ENCODE results near the gene DROSHA.

Gene DROSHA

GRCh38 chr5:31463351-31463750 lies 68.5 kb downstream of the DROSHA start:
- Histone ChIP-seq H2AFZ (ENCODE audit: low read depth) (no peak overlapping the region), H4K20me1 (ENCODE audit: insufficient read depth) (no peaks in the 10 kb centered on the region), H3K79me2 (ENCODE audit: insufficient read depth, low read depth) (no peaks in the 10 kb centered on the region), H3K4me3 (IDR thresholded peaks at IDR 0.05; ENCODE audit: insufficient read depth, low read depth, low read length) (no peak overlapping the region), H3K4me2 (no peak overlapping the region), H3K9ac (no peak overlapping the region), H3K27ac (no peak overlapping the region), H3K36me3 (ENCODE audit: insufficient read depth) (no peaks in the 10 kb centered on the region), H3K27me3 (ENCODE audit: insufficient read depth, low read depth) (no peaks in the 10 kb centered on the region; the same call in 1 of the 2 replicates), H3K4me1 (ENCODE audit: low read depth, poor library complexity, severe bottlenecking) (no peaks in the 10 kb centered on the region)
- no peak for TF ChIP-seq CTCF (conservative IDR thresholded peaks at IDR 0.05; ENCODE audit: low read depth, low read length)

GRCh38 chr5:31459594-31459993 lies 72.3 kb downstream of the DROSHA start:
- no peak overlapping the region for H2AFZ ChIP-seq (ENCODE audit: low read depth)
- H4K20me1 ChIP-seq (ENCODE audit: insufficient read depth) = no peaks in the 10 kb centered on the region
- no peaks in the 10 kb centered on the region for H3K4me1 ChIP-seq (ENCODE audit: low read depth, poor library complexity, severe bottlenecking)
- H3K4me3 ChIP-seq (IDR thresholded peaks at IDR 0.05; ENCODE audit: insufficient read depth, low read depth, low read length) = no peak overlapping the region
- no peaks in the 10 kb centered on the region for H3K79me2 ChIP-seq (ENCODE audit: insufficient read depth, low read depth)
- no peaks in the 10 kb centered on the region for H3K36me3 ChIP-seq (ENCODE audit: insufficient read depth)
- TF ChIP-seq CTCF (conservative IDR thresholded peaks at IDR 0.05; ENCODE audit: low read depth, low read length) = no peak
- H3K9ac ChIP-seq = no peak overlapping the region
- H3K4me2 ChIP-seq = no peak overlapping the region
- H3K27me3 ChIP-seq (ENCODE audit: insufficient read depth, low read depth) = no peaks in the 10 kb centered on the region
- H3K27ac ChIP-seq = no peak overlapping the region

GRCh38 chr5:31455172-31455571 lies 76.7 kb downstream of the DROSHA start:
- no peaks in the 10 kb centered on the region for H3K36me3 ChIP-seq (ENCODE audit: insufficient read depth)

GRCh38 chr5:31453522-31453921 lies 78.4 kb downstream of the DROSHA start:
- Histone ChIP-seq H3K36me3 (ENCODE audit: insufficient read depth) (no peaks in the 10 kb centered on the region), H3K4me2 (no peak overlapping the region)

More at GRCh38 chr5:31455172-31455571, 76.7 kb downstream of the DROSHA start:
- Histone ChIP-seq H3K4me1 (ENCODE audit: low read depth, poor library complexity, severe bottlenecking) (no peaks in the 10 kb centered on the region), H3K9ac (no peak overlapping the region), H3K27me3 (ENCODE audit: insufficient read depth, low read depth) (no peaks in the 10 kb centered on the region), H2AFZ (ENCODE audit: low read depth) (no peak overlapping the region), H4K20me1 (ENCODE audit: insufficient read depth) (no peaks in the 10 kb centered on the region), H3K4me3 (IDR thresholded peaks at IDR 0.05; ENCODE audit: insufficient read depth, low read depth, low read length) (no peak overlapping the region), H3K79me2 (ENCODE audit: insufficient read depth, low read depth) (no peaks in the 10 kb centered on the region), H3K27ac (no peak overlapping the region), H3K4me2 (no peak overlapping the region)
- no peak for TF ChIP-seq CTCF (conservative IDR thresholded peaks at IDR 0.05; ENCODE audit: low read depth, low read length)

More at GRCh38 chr5:31453522-31453921, 78.4 kb downstream of the DROSHA start:
- H3K79me2 ChIP-seq (ENCODE audit: insufficient read depth, low read depth) = no peaks in the 10 kb centered on the region
- H3K27me3 ChIP-seq (ENCODE audit: insufficient read depth, low read depth) = no peaks in the 10 kb centered on the region
- no peak overlapping the region for H3K4me3 ChIP-seq (IDR thresholded peaks at IDR 0.05; ENCODE audit: insufficient read depth, low read depth, low read length)
- no peaks in the 10 kb centered on the region for H3K4me1 ChIP-seq (ENCODE audit: low read depth, poor library complexity, severe bottlenecking)
- H4K20me1 ChIP-seq (ENCODE audit: insufficient read depth) = no peaks in the 10 kb centered on the region
- no peak overlapping the region for H3K9ac ChIP-seq
- no peak overlapping the region for H2AFZ ChIP-seq (ENCODE audit: low read depth)
- no peak for TF ChIP-seq CTCF (conservative IDR thresholded peaks at IDR 0.05; ENCODE audit: low read depth, low read length)
- no peak overlapping the region for H3K27ac ChIP-seq
